Erythroblast (primary cell): Measurements from ENCODE around the gene STK4.

ENCODE experiments used
- GATA1 ChIP-seq: IDR thresholded peaks from 2 replicates; pipeline ENCODE4 v1.6.1; 2011; ENCODE audit warnings: low read depth, mild to moderate bottlenecking, control low read depth, low read length, moderate library complexity
- POLR2A ChIP-seq: IDR thresholded peaks from 2 replicates; pipeline ENCODE4 v1.6.1; 2011; ENCODE audit warnings: mild to moderate bottlenecking, low read length

GRCh38 chr20:45008521-45009049, 42.3 kb downstream of the STK4 start:
- no peak for TF ChIP-seq POLR2A
- TF ChIP-seq GATA1: no peak
